HL-60 (cell line): ENCODE data around the gene TKTL1.
A peak's percentile ranks its signal among the peaks of the same experiment; 100 is the strongest.

Experiments used
- DNase-seq, 2 experiments: peaks; one replicate each; pipeline ENCODE4 v3.0.0-alpha.2; 2010 to 2020; ENCODE audit warnings: low read depth in 1 of 2, low spot score in 1 of 2
- H3K27ac ChIP-seq: fragments of 250-450 bp; sonication (Bioruptor Pico); replicated peaks from 2 replicates; pipeline ENCODE4 v1.5.1; 2020; ENCODE audit warnings: mild to moderate bottlenecking, moderate library complexity
- H3K27me3 ChIP-seq: fragments of 250-450 bp; sonication (Bioruptor Pico); 2 replicates; pipeline ENCODE4 v1.5.1; 2021; ENCODE audit warnings: mild to moderate bottlenecking, moderate library complexity; ENCODE audit not compliant: insufficient read depth, poor library complexity, severe bottlenecking
- H3K4me3 ChIP-seq: replicated peaks from 2 replicates; pipeline ENCODE4 v1.5.1; 2011; ENCODE audit warnings: mild to moderate bottlenecking, control low read depth, low read length; ENCODE audit not compliant: insufficient read depth
- GABPA ChIP-seq: IDR thresholded peaks from 2 replicates; pipeline ENCODE4 v1.6.1; 2012; ENCODE audit warnings: low read depth
- POLR2AphosphoS5 ChIP-seq: IDR thresholded peaks from 2 replicates; pipeline ENCODE4 v1.6.1; 2012; ENCODE audit warnings: low read depth
- SPI1 ChIP-seq: IDR thresholded peaks from 2 replicates; pipeline ENCODE4 v1.6.1; 2012; ENCODE audit warnings: low read depth, mild to moderate bottlenecking, borderline replicate concordance
- TF ChIP-seq, protein P1 (sequence below): IDR thresholded peaks from 2 replicates; pipeline ENCODE4 v1.6.1; 2012; ENCODE audit warnings: low read depth; ENCODE audit not compliant: insufficient replicate concordance
- TF ChIP-seq, protein P2 (sequence below): IDR thresholded peaks from one replicate; pipeline ENCODE4 v1.5.1; 2011; ENCODE audit warnings: low read length, control low read depth, inconsistent platforms; ENCODE audit not compliant: insufficient read depth

The TKTL1 gene

DNA sequence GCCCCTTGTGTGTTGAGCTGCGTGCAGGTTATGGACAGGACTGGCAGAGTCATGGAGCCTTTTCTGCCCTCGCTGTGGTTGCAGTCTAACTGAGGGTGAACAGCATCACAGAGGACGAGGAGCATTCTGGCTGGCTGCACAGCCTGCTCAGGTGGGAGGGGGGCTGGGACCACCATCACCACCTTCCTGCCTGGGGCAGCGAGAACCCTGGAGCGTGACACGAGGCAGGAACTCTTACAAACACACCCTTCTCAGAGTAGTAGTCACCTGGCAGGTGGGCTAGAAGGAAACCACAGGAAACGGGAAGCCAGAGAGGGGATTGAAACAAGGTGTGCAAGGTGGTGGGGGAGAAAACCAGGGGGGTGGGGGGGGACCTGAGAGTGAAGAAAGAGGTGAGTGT, 25.6 kb downstream of the TKTL1 start:
- TF ChIP-seq POLR2AphosphoS5 (no peak), GABPA (no peak), SPI1 (no peak)
- TF ChIP-seq, protein P1, sequence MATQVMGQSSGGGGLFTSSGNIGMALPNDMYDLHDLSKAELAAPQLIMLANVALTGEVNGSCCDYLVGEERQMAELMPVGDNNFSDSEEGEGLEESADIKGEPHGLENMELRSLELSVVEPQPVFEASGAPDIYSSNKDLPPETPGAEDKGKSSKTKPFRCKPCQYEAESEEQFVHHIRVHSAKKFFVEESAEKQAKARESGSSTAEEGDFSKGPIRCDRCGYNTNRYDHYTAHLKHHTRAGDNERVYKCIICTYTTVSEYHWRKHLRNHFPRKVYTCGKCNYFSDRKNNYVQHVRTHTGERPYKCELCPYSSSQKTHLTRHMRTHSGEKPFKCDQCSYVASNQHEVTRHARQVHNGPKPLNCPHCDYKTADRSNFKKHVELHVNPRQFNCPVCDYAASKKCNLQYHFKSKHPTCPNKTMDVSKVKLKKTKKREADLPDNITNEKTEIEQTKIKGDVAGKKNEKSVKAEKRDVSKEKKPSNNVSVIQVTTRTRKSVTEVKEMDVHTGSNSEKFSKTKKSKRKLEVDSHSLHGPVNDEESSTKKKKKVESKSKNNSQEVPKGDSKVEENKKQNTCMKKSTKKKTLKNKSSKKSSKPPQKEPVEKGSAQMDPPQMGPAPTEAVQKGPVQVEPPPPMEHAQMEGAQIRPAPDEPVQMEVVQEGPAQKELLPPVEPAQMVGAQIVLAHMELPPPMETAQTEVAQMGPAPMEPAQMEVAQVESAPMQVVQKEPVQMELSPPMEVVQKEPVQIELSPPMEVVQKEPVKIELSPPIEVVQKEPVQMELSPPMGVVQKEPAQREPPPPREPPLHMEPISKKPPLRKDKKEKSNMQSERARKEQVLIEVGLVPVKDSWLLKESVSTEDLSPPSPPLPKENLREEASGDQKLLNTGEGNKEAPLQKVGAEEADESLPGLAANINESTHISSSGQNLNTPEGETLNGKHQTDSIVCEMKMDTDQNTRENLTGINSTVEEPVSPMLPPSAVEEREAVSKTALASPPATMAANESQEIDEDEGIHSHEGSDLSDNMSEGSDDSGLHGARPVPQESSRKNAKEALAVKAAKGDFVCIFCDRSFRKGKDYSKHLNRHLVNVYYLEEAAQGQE = no peak
- TF ChIP-seq, protein P2, sequence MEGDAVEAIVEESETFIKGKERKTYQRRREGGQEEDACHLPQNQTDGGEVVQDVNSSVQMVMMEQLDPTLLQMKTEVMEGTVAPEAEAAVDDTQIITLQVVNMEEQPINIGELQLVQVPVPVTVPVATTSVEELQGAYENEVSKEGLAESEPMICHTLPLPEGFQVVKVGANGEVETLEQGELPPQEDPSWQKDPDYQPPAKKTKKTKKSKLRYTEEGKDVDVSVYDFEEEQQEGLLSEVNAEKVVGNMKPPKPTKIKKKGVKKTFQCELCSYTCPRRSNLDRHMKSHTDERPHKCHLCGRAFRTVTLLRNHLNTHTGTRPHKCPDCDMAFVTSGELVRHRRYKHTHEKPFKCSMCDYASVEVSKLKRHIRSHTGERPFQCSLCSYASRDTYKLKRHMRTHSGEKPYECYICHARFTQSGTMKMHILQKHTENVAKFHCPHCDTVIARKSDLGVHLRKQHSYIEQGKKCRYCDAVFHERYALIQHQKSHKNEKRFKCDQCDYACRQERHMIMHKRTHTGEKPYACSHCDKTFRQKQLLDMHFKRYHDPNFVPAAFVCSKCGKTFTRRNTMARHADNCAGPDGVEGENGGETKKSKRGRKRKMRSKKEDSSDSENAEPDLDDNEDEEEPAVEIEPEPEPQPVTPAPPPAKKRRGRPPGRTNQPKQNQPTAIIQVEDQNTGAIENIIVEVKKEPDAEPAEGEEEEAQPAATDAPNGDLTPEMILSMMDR = no peak
- peaks cover 2% of the 10 kb centered on the region for H3K27me3 ChIP-seq
- DNase-seq = no peak
- H3K4me3 ChIP-seq = no peak overlapping the region
- H3K27ac ChIP-seq = no peak overlapping the region

DNA sequence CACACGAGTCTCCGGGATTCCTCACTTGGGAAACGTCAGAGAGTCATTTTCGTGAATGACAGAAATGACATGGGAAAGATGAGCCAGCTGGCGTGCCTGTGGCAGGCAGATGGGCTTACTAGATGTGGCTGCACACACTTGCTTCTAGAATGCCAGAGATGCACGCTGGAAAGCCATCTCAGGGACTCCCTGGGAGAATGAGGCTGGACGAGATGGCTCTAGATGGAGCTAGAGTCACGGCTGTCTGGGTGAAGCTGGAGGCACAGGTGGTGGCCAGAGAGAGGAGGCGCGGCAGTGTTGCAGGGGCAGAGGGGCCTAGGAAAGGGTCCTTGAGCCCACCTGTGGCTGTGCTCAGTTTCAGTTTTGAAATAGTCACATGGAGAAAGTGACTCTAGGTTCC, 26.0 kb downstream of the TKTL1 start:
- no peak overlapping the region for H3K4me3 ChIP-seq
- H3K27me3 ChIP-seq = peaks cover 5% of the 10 kb centered on the region
- peak in 1 of 2 experiments; percentile 28 for DNase-seq
- TF ChIP-seq POLR2AphosphoS5 (no peak), GABPA (no peak)
- TF ChIP-seq, protein P2 = no peak
- no peak overlapping the region for H3K27ac ChIP-seq

DNA sequence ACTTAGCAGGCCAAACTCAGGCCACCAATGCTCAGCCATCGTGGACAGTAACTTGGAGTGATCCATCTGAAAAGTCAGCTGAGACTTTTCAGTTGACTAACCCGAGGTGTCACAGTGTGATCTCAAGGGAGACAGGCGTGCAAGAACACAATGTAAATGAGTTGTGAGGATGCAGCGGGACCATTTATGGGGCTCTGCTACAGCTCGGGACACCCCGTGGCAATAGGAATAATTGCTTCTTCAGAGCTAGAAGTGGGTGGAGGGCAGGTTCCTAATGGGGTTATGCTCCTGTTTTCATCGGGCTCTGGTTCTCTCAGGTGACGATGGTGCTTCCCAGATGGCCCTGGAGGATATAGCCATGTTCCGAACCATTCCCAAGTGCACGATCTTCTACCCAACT, 27.3 kb downstream of the TKTL1 start:
- Histone ChIP-seq H3K4me3 (no peak overlapping the region), H3K27ac (no peak overlapping the region), H3K27me3 (peaks cover 8% of the 10 kb centered on the region)
- TF ChIP-seq GABPA (no peak), POLR2AphosphoS5 (no peak), SPI1 (no peak)
- TF ChIP-seq, protein P1 = no peak
- TF ChIP-seq, protein P2 = no peak
- DNase-seq = no peak

DNA sequence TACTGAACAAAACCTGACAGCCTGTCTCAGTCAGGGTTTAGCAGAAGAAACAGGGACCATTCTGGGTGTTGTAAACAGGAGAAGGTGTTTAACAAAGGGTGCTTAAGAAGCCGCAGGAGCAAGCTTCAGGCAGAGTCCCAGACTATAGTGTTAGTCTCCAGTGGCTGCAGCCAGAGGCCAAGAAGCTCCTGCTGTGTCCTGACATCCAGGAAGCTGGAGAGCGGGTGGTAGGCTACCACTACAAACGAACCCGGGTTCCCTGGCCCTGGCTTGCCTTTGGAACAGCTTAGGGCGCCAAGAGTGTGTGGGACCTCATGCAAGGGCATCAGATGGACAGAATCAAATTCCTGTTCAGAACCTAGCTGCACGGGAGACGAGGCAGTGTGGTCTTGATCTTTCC, 27.9 kb downstream of the TKTL1 start:
- DNase-seq = no peak
- Histone ChIP-seq H3K4me3 (no peak overlapping the region), H3K27ac (no peak overlapping the region), H3K27me3 (peaks cover 8% of the 10 kb centered on the region)
- TF ChIP-seq POLR2AphosphoS5 = no peak
- no peak for TF ChIP-seq GABPA
- TF ChIP-seq, protein P2 = no peak
- TF ChIP-seq, protein P1 = no peak
- no peak for TF ChIP-seq SPI1
